Measurements from ENCODE around the gene REM2.

DNA sequence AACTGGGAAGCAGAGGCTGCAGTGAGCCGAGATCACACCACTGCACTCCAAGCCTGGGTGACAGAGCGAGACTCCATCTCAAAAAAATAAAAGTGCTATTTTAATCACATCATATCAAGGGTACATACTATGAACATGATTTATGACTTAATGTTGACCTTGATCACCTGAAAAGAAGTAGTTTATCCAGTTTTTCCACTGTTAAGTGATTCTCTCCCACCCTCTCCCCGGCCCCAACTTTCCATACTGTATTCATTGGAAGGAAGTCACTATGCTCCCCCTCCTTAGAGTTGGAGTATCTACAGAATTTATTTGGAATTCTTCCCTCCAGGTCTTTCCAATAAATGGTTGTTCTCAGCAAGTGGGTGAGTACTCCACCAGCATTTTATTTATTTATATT is 49.1 kb downstream of the REM2 start:
- TF ChIP-seq CTCF (IDR thresholded peaks at IDR 0.05 in 4 of 5, conservative IDR thresholded peaks at IDR 0.05 in 1 of 5), result no peak
- TF ChIP-seq POLR2A (IDR thresholded peaks at IDR 0.05), result no peak
